Mucosa of rectum (tissue), 2 donors: ENCODE measurements around the gene PLA2G4D.

Source experiments
- H3K27ac ChIP-seq, 2 donors: one replicate each; pipeline ENCODE4 v1.7.0; 2013; ENCODE audit warnings: inconsistent platforms in 2 of 2, low read depth in 2 of 2, low read length in 2 of 2
- H3K27me3 ChIP-seq, 2 donors: one replicate each; pipeline ENCODE4 v1.7.0; 2013; ENCODE audit warnings: low read length in 2 of 2; ENCODE audit not compliant: control insufficient read depth in 2 of 2, insufficient read depth in 2 of 2
- H3K36me3 ChIP-seq, 2 donors: one replicate each; pipeline ENCODE4 v1.7.0; 2013; ENCODE audit warnings: low read length in 2 of 2; ENCODE audit not compliant: control insufficient read depth in 2 of 2, insufficient read depth in 2 of 2
- H3K4me1 ChIP-seq, 2 donors: one replicate each; pipeline ENCODE4 v1.7.0; 2013; ENCODE audit warnings: low read length in 2 of 2, mild to moderate bottlenecking in 1 of 2; ENCODE audit not compliant: control insufficient read depth in 2 of 2, insufficient read depth in 2 of 2
- H3K4me3 ChIP-seq, 2 donors: one replicate each; pipeline ENCODE4 v1.7.0; 2013; ENCODE audit warnings: low read length in 2 of 2
- H3K9ac ChIP-seq, 2 donors: one replicate each; pipeline ENCODE4 v1.7.0; 2013; ENCODE audit warnings: low read length in 2 of 2, low read depth in 1 of 2, mild to moderate bottlenecking in 1 of 2
- H3K9me3 ChIP-seq, 2 donors: one replicate each; pipeline ENCODE4 v1.7.0; 2013; ENCODE audit warnings: low read length in 2 of 2; ENCODE audit not compliant: control insufficient read depth in 2 of 2
- donor health status: healthy.
- donor health status: Normal muscosa, but diverticular disease.

The PLA2G4D gene

DNA sequence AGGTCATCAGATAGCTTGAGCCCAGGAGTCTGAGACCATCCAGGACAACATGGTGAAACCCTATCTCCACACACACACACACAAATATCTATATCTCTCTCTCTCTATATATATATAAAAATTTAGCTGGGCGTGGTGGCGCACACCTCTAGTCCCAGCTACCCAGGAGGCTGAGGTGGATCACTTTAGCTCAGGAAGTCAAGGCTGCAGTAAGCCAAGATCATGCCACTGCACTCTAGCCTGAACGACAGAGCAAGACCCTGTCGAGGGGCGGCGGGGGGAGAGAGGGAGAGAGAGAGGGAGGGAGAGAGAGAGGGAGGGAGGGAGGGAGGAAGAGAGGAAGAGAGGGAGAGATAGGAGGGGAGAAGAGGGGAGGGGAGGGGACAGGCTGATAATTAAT, 34.1 kb upstream of the PLA2G4D start:
- Histone ChIP-seq H3K9ac (no peak overlapping the region), H3K9me3 (no peaks in the 10 kb centered on the region), H3K4me3 (no peak overlapping the region)

DNA sequence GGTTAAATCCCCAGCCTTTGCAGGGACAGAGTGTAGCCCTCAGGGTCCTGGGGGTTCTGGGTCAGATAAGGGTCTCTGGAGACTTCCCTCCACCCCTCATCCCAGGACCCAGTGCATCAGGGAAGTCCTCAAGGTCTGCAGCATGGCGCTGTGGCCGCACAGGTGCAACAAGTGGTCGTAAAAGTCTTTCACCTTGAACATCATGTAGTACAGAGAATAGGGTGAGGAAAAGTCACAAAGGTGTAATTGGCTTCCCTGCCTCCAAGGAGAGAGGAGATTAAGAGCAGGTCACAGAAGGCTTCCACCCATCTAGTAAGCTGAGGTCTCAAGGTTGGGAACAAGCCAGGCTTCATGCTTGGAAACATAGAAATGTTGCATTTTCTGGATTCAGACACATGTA, 29.2 kb upstream of the PLA2G4D start:
- no peak overlapping the region for H3K4me3 ChIP-seq
- H3K27ac ChIP-seq = no peak overlapping the region
- no peaks in the 10 kb centered on the region for H3K9me3 ChIP-seq
- no peaks in the 10 kb centered on the region for H3K27me3 ChIP-seq
- H3K9ac ChIP-seq = no peak overlapping the region
- no peaks in the 10 kb centered on the region for H3K36me3 ChIP-seq
- peaks cover 11 to 15% of the 10 kb centered on the region in 2 donors for H3K4me1 ChIP-seq

More for the DNA sequence above, 34.1 kb upstream of the PLA2G4D start:
- Histone ChIP-seq H3K27me3 (peaks cover 2 to 4% of the 10 kb centered on the region in 2 donors), H3K36me3 (no peaks in the 10 kb centered on the region), H3K27ac (no peak overlapping the region), H3K4me1 (no peaks in the 10 kb centered on the region)

GRCh38 chr15:42121682-42122081, 27.3 kb upstream of the PLA2G4D start:
- Histone ChIP-seq H3K4me1 (peaks cover 14 to 16% of the 10 kb centered on the region in 2 donors), H3K9ac (no peak overlapping the region), H3K27me3 (no peaks in the 10 kb centered on the region), H3K36me3 (no peaks in the 10 kb centered on the region), H3K27ac (peak overlapping the region in 1 of 2 donors; percentile 3), H3K4me3 (no peak overlapping the region), H3K9me3 (no peaks in the 10 kb centered on the region)

DNA sequence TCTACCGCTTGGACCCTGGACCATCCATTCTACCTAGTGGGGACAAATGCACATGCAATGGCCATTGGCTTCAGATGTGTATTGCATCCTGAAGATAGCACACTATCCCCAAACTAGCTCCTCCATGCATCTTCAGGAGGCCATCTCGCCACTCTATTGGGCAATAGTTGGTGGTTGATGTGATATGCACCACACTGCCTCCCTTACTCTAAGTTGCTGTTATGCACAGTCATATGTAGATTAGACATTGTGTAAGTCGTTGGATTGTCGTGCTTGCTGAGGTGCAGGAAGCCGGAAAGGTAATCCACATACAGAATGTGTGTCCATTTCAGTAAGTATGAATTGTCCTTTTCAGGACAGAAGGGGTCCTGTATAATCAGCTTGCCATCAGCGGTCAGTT, 26.7 kb upstream of the PLA2G4D start:
- Histone ChIP-seq H3K4me3 (no peak overlapping the region), H3K4me1 (peaks cover 14 to 16% of the 10 kb centered on the region in 2 donors), H3K9ac (no peak overlapping the region), H3K9me3 (no peaks in the 10 kb centered on the region), H3K36me3 (no peaks in the 10 kb centered on the region), H3K27me3 (no peaks in the 10 kb centered on the region), H3K27ac (peak overlapping the region in 1 of 2 donors; percentile 3)

DNA sequence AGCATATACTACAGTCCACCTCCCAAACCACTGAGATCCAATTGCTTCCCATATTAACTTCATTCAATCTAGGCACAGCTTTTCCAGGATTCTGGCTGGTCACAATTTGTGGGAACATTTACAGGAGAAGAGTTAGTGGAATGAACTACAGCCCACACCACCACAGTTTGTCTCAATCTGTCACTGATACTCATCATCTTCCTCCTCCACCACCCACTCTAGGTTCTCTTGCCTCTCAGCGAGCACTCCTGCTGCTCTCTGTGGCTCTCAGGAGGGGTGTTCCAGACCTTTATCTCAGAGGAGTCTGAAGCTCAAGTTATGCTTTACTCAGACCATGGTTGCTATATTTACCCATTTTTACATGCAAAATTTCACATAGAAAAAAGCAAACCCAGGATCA, 25.9 kb upstream of the PLA2G4D start:
- Histone ChIP-seq H3K4me1 (peaks cover 14 to 16% of the 10 kb centered on the region in 2 donors), H3K27me3 (peaks cover 0 to 2% of the 10 kb centered on the region in 2 donors), H3K27ac (no peak overlapping the region), H3K9me3 (no peaks in the 10 kb centered on the region), H3K36me3 (no peaks in the 10 kb centered on the region), H3K4me3 (no peak overlapping the region), H3K9ac (no peak overlapping the region)

GRCh38 chr15:42119446-42119760, 25.0 kb upstream of the PLA2G4D start:
- peak overlapping the region; percentile 56 to 73 for H3K4me3 ChIP-seq
- H3K9ac ChIP-seq = peak overlapping the region; percentile 49 to 58
- H3K27ac ChIP-seq = peak overlapping the region; percentile 72 to 74
- no peaks in the 10 kb centered on the region for H3K36me3 ChIP-seq
- H3K27me3 ChIP-seq = peaks cover 0 to 2% of the 10 kb centered on the region in 2 donors
- peaks cover 14 to 16% of the 10 kb centered on the region in 2 donors for H3K4me1 ChIP-seq
- H3K9me3 ChIP-seq = no peaks in the 10 kb centered on the region

GRCh38 chr15:42118650-42119445, 24.5 kb upstream of the PLA2G4D start:
- Histone ChIP-seq H3K9me3 (no peaks in the 10 kb centered on the region), H3K4me1 (peaks cover 14 to 16% of the 10 kb centered on the region in 2 donors), H3K36me3 (no peaks in the 10 kb centered on the region), H3K27ac (peak overlapping the region; percentile 72 to 74), H3K9ac (peak overlapping the region; percentile 49 to 58), H3K27me3 (peaks cover 0 to 2% of the 10 kb centered on the region in 2 donors), H3K4me3 (peak overlapping the region; percentile 56 to 73)

- Histone ChIP-seq H3K4me1 (peaks cover 8 to 15% of the 10 kb centered on the region in 2 donors), H3K27ac (no peak overlapping the region), H3K9ac (no peak overlapping the region), H3K4me3 (no peak overlapping the region), H3K36me3 (no peaks in the 10 kb centered on the region), H3K9me3 (no peaks in the 10 kb centered on the region), H3K27me3 (peaks cover 0 to 2% of the 10 kb centered on the region in 2 donors)
Measured at GRCh38 chr15:42111924-42112323, 17.6 kb upstream of the PLA2G4D start.

GRCh38 chr15:42110367-42110766, 16.0 kb upstream of the PLA2G4D start:
- Histone ChIP-seq H3K36me3 (no peaks in the 10 kb centered on the region), H3K27ac (no peak overlapping the region), H3K27me3 (peaks cover 0 to under 1% of the 10 kb centered on the region in 2 donors), H3K9ac (no peak overlapping the region), H3K4me3 (no peak overlapping the region), H3K9me3 (no peaks in the 10 kb centered on the region), H3K4me1 (peaks cover 12 to 24% of the 10 kb centered on the region in 2 donors)

DNA sequence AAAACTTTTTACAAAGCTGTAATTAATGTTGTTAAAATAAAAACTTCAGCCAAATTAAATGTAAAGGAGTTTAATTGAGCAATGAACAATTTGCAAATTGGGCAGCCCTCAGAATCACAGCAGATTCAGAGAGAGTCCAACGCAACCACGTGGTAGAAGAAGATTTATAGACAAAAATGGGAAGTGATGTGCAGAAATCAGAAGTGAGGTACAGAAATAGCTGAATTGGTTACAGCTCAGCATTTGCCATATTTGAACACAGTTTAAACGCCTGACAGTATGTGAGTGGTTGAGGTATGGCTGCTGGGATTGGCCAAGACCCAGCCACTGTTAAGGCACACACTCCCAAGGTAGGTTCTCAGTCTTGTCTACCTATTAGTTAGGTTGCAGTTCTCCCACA, 14.4 kb upstream of the PLA2G4D start:
- no peak overlapping the region for H3K9ac ChIP-seq
- no peaks in the 10 kb centered on the region for H3K27me3 ChIP-seq

More for the DNA sequence above, 14.4 kb upstream of the PLA2G4D start:
- H3K27ac ChIP-seq = no peak overlapping the region
- peaks cover 12 to 24% of the 10 kb centered on the region in 2 donors for H3K4me1 ChIP-seq
- no peak overlapping the region for H3K4me3 ChIP-seq
- H3K9me3 ChIP-seq = no peaks in the 10 kb centered on the region
- H3K36me3 ChIP-seq = no peaks in the 10 kb centered on the region
